ENCODE measurements around the gene SOX3.

DNA sequence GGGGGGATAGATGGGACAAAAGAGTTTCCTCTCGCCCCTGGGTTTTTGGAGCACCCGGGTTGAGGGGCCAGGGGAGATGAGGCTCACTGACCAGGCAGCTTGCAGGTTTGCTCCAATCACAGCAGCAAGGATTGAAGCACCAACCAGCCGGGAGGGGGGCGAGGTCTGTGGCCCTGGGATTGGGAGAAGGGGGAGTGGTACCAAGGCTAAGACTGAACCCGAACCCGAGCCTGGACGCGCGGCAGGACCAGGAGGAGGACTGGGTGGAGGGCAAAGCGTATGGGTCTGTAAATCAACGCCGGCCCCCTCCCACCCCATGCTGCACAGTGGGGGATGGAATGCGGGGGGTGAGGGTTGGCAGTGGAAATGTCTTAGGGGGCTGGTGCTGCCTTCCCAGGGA lies 3.5 kb downstream of the SOX3 start:
- TF ChIP-seq, protein P1, sequence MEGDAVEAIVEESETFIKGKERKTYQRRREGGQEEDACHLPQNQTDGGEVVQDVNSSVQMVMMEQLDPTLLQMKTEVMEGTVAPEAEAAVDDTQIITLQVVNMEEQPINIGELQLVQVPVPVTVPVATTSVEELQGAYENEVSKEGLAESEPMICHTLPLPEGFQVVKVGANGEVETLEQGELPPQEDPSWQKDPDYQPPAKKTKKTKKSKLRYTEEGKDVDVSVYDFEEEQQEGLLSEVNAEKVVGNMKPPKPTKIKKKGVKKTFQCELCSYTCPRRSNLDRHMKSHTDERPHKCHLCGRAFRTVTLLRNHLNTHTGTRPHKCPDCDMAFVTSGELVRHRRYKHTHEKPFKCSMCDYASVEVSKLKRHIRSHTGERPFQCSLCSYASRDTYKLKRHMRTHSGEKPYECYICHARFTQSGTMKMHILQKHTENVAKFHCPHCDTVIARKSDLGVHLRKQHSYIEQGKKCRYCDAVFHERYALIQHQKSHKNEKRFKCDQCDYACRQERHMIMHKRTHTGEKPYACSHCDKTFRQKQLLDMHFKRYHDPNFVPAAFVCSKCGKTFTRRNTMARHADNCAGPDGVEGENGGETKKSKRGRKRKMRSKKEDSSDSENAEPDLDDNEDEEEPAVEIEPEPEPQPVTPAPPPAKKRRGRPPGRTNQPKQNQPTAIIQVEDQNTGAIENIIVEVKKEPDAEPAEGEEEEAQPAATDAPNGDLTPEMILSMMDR (IDR thresholded peaks at IDR 0.05 in 2 of 3, conservative IDR thresholded peaks at IDR 0.05 in 1 of 3; ENCODE audit: borderline replicate concordance in 1 of 3, insufficient read depth in 1 of 3, low read depth in 2 of 3, low read length in 2 of 3), result no peak
- no peak for TF ChIP-seq POLR2AphosphoS5 (IDR thresholded peaks at IDR 0.05; ENCODE audit: low read depth, low read length)
- no peak for TF ChIP-seq EZH2 (IDR thresholded peaks at IDR 0.05)
- TF ChIP-seq SP1 (IDR thresholded peaks at IDR 0.05; ENCODE audit: low read depth), result no peak
- no peak for TF ChIP-seq POLR2A (IDR thresholded peaks at IDR 0.05; ENCODE audit: borderline replicate concordance, extremely low read depth, insufficient read depth, insufficient read length)
- TF ChIP-seq, protein P2, sequence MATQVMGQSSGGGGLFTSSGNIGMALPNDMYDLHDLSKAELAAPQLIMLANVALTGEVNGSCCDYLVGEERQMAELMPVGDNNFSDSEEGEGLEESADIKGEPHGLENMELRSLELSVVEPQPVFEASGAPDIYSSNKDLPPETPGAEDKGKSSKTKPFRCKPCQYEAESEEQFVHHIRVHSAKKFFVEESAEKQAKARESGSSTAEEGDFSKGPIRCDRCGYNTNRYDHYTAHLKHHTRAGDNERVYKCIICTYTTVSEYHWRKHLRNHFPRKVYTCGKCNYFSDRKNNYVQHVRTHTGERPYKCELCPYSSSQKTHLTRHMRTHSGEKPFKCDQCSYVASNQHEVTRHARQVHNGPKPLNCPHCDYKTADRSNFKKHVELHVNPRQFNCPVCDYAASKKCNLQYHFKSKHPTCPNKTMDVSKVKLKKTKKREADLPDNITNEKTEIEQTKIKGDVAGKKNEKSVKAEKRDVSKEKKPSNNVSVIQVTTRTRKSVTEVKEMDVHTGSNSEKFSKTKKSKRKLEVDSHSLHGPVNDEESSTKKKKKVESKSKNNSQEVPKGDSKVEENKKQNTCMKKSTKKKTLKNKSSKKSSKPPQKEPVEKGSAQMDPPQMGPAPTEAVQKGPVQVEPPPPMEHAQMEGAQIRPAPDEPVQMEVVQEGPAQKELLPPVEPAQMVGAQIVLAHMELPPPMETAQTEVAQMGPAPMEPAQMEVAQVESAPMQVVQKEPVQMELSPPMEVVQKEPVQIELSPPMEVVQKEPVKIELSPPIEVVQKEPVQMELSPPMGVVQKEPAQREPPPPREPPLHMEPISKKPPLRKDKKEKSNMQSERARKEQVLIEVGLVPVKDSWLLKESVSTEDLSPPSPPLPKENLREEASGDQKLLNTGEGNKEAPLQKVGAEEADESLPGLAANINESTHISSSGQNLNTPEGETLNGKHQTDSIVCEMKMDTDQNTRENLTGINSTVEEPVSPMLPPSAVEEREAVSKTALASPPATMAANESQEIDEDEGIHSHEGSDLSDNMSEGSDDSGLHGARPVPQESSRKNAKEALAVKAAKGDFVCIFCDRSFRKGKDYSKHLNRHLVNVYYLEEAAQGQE (IDR thresholded peaks at IDR 0.05; ENCODE audit: low read depth), result no peak
- no peak for TF ChIP-seq CEBPB (IDR thresholded peaks at IDR 0.05; ENCODE audit: low read depth)
- TF ChIP-seq ZNF274 (IDR thresholded peaks at IDR 0.05; ENCODE audit: low read depth, low read length), result no peak
- no peak for TF ChIP-seq EZH2phosphoT487 (IDR thresholded peaks at IDR 0.05; ENCODE audit: borderline replicate concordance)
- TF ChIP-seq EGR1 (IDR thresholded peaks at IDR 0.05; ENCODE audit: low read depth), result no peak
- no peak for TF ChIP-seq TCF7L2 (IDR thresholded peaks at IDR 0.05; ENCODE audit: borderline replicate concordance, extremely low read depth, insufficient read depth, insufficient read length)
- no peak for TF ChIP-seq RAD21 (IDR thresholded peaks at IDR 0.05; ENCODE audit: low read depth)
- TF ChIP-seq, protein P3, sequence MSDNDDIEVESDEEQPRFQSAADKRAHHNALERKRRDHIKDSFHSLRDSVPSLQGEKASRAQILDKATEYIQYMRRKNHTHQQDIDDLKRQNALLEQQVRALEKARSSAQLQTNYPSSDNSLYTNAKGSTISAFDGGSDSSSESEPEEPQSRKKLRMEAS (IDR thresholded peaks at IDR 0.05), result no peak
